Neural crest cell (in vitro differentiated cells): ENCODE data around the gene OR1F1. TPM values are rescaled to one million over a fixed set of nuclear protein-coding genes. Genes with fewer than 3 reads are reported as not detected.
A peak's percentile ranks its signal among the peaks of the same experiment; 100 is the strongest.

ENCODE experiments used
- DNase-seq: peaks from one replicate; pipeline ENCODE4 v3.0.0; 2021; ENCODE audit warnings: low read depth, mixed read lengths, low spot score
- H3K27ac Mint-ChIP-seq: one replicate; pipeline ENCODE4 v1.8.0; 2021; ENCODE audit warnings: mild to moderate bottlenecking, mixed read lengths; ENCODE audit not compliant: unreplicated experiment
- H3K27me3 Mint-ChIP-seq: 2 replicates; pipeline ENCODE4 v1.8.0; 2021; ENCODE audit warnings: low read depth, mild to moderate bottlenecking, mixed read lengths
- H3K36me3 Mint-ChIP-seq: 2 replicates; pipeline ENCODE4 v1.8.0; 2021; ENCODE audit warnings: low read depth, mild to moderate bottlenecking, mixed read lengths
- H3K4me1 Mint-ChIP-seq: 2 replicates; pipeline ENCODE4 v1.8.0; 2021; ENCODE audit warnings: mixed read lengths
- H3K4me3 Mint-ChIP-seq: one replicate; pipeline ENCODE4 v1.8.0; 2021; ENCODE audit warnings: mild to moderate bottlenecking, mixed read lengths
- H3K9me3 Mint-ChIP-seq: 2 replicates; pipeline ENCODE4 v1.8.0; 2021; ENCODE audit warnings: mixed read lengths
- total RNA-seq: library from RNA; stranded (reverse); gene quantifications from 2 replicates; pipeline ENCODE4 v1.2.1, GENCODE V29; 2021
- TF ChIP-seq, protein P1 (sequence below): fragments of 200-600 bp; sonication (generic); conservative IDR thresholded peaks from 2 replicates; pipeline ENCODE4 v1.5.0; 2021; ENCODE audit warnings: antibody characterized with exemption, mild to moderate bottlenecking

Gene OR1F1
- total RNA-seq, 1 donor from 2014 or later: 0.35 TPM

DNA sequence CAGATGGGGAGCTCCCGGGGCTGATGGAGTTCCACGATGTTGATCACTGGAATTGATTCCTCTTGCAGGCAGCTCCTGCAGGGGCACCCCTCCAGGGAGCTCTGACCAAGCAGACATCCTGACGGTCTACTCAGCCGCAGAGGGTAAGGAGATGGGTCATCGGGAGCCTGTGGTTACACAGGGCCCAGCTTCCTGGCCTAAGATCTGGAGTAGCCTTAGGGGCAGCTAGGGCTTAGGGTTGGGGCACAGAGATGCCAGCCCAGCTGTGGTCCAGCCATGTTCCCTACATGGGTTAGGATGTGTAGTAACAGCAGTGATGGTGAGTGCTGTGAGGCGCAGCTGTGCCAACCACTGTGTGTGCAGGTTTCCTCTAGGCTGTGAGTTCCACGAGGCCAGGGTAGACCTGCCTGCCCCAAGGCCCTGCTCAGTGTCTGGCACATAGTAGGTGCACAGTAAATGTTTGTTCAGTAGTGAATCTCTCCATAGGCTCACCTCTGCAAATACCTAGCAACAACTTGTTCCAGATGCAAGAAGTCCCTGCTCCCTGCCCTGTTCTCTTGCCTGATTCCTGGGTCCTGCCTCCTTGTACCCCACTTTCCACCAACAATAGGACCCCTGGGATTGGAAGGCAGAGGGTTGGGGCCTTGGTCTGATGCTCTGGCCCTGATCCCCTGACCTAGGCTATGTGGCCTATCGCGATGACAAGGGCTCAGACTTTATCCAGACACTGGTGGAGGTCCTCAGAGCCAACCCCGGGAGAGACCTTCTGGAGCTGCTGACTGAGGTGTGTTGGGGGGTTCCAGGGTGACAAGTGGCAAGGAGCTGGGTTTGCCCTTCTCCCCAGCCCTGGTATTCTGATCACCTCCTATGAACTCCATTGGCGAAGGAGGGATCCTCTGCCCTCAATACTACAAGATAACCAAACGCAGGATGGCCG lies 39.5 kb upstream of the OR1F1 start:
- TF ChIP-seq, protein P1, sequence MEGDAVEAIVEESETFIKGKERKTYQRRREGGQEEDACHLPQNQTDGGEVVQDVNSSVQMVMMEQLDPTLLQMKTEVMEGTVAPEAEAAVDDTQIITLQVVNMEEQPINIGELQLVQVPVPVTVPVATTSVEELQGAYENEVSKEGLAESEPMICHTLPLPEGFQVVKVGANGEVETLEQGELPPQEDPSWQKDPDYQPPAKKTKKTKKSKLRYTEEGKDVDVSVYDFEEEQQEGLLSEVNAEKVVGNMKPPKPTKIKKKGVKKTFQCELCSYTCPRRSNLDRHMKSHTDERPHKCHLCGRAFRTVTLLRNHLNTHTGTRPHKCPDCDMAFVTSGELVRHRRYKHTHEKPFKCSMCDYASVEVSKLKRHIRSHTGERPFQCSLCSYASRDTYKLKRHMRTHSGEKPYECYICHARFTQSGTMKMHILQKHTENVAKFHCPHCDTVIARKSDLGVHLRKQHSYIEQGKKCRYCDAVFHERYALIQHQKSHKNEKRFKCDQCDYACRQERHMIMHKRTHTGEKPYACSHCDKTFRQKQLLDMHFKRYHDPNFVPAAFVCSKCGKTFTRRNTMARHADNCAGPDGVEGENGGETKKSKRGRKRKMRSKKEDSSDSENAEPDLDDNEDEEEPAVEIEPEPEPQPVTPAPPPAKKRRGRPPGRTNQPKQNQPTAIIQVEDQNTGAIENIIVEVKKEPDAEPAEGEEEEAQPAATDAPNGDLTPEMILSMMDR: no peak
- H3K4me3 Mint-ChIP-seq: peak overlapping the region; percentile 92
- H3K27me3 Mint-ChIP-seq: peaks cover 32% of the 10 kb centered on the region
- H3K9me3 Mint-ChIP-seq: peaks cover 8% of the 10 kb centered on the region
- H3K4me1 Mint-ChIP-seq: peaks cover 25% of the 10 kb centered on the region
- peaks cover 11% of the 10 kb centered on the region for H3K36me3 Mint-ChIP-seq
- H3K27ac Mint-ChIP-seq: no peak overlapping the region
- no peak for DNase-seq

DNA sequence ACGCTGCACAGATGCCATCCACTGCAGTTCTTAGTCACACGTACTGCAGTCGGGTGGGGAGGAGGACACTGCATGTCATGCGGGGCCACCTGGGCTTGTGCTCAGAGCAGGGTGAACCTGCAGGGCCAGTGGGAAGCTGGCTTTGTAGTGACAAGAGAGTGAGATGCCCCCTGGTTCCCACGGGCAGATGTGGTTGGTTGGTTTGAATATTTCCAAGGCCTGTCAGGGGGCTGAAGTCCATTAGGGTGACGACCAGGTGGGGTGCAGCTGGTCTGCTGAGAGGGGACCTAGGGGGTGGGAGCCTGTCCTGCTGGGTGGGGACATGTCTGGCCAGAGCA lies 38.8 kb upstream of the OR1F1 start:
- TF ChIP-seq, protein P1: no peak
- H3K9me3 Mint-ChIP-seq: peaks cover 8% of the 10 kb centered on the region
- H3K4me1 Mint-ChIP-seq: peaks cover 25% of the 10 kb centered on the region
- DNase-seq: no peak
- H3K27ac Mint-ChIP-seq: no peak overlapping the region
- peaks cover 33% of the 10 kb centered on the region for H3K27me3 Mint-ChIP-seq
- H3K36me3 Mint-ChIP-seq: peaks cover 11% of the 10 kb centered on the region
- H3K4me3 Mint-ChIP-seq: peak overlapping the region; percentile 92

GRCh38 chr16:3149630-3150345 lies 38.2 kb upstream of the OR1F1 start:
- peaks cover 38% of the 10 kb centered on the region for H3K27me3 Mint-ChIP-seq
- peak overlapping the region; percentile 87 for H3K27ac Mint-ChIP-seq
- H3K4me1 Mint-ChIP-seq: peaks cover 25% of the 10 kb centered on the region
- TF ChIP-seq, protein P1: peak; percentile 54
- DNase-seq: peak; percentile 64
- H3K4me3 Mint-ChIP-seq: peak overlapping the region; percentile 92
- H3K36me3 Mint-ChIP-seq: peaks cover 11% of the 10 kb centered on the region
- peaks cover 8% of the 10 kb centered on the region for H3K9me3 Mint-ChIP-seq

DNA sequence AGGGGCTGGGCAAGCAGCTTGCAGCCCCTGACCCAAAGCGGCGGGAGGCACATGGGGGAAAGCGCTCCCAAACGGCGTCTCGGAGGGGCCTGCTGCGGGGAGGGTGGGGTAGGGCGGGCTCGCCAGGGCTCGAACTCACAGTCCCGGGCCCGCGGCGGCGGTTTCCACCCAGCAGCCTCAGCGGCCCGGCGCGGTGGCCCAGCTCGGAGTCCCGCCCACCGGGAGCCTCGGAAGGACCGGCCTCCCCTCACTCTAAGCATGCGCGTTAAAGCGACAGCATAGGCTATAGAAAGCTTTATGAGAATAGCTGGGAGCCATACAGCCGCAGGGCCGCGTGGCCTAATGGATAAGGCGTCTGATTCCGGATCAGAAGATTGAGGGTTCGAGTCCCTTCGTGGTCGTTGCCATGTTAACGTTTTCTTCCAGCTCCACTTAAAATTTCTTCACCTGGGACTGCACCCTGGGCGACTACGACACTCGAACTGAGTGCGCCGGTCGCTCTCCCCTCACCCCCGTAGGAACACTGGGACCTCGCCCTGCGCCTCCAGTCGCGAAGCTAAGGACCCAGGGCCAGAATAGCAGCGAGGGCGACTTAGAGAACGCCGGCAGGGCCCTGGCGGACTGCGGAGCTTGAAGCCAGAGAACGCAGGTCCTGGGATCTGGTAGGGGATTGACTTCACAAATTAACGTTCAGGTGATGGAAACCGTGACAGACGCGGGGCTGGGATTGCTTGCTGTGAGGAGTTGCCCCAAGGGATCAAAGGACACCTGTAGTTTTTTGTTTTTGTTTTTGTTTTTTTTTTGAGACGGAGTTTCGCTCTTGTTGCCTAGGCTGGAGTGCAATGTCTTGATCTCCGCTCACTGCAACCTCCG lies 37.4 kb upstream of the OR1F1 start:
- TF ChIP-seq, protein P1: no peak
- H3K27ac Mint-ChIP-seq: peak overlapping the region; percentile 92
- peaks cover 25% of the 10 kb centered on the region for H3K4me1 Mint-ChIP-seq
- H3K9me3 Mint-ChIP-seq: peaks cover 8% of the 10 kb centered on the region
- H3K36me3 Mint-ChIP-seq: peaks cover 11% of the 10 kb centered on the region
- DNase-seq: peak; percentile 100
- peaks cover 46% of the 10 kb centered on the region for H3K27me3 Mint-ChIP-seq
- H3K4me3 Mint-ChIP-seq: peak overlapping the region; percentile 94

DNA sequence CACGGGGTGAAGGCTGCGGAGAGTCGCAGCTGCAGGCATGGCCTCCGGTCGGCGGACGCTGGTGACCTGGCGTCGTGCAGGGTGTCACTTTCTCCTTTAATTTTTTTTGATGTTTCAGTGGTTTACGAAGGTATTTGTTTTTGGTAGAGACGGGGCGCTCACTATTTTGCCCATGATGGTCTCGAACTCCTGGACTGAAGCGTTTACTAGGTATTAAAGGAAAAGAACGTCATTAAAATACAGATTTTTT lies 36.1 kb upstream of the OR1F1 start:
- peaks cover 57% of the 10 kb centered on the region for H3K27me3 Mint-ChIP-seq
- H3K4me1 Mint-ChIP-seq: peaks cover 26% of the 10 kb centered on the region
- TF ChIP-seq, protein P1: no peak
- peak overlapping the region; percentile 94 for H3K4me3 Mint-ChIP-seq
- no peak for DNase-seq
- peaks cover 8% of the 10 kb centered on the region for H3K9me3 Mint-ChIP-seq
- peak overlapping the region; percentile 29 for H3K27ac Mint-ChIP-seq
- H3K36me3 Mint-ChIP-seq: peaks cover 11% of the 10 kb centered on the region
